ENCODE data around the gene PPIP5K2.
"Not testable (repeated sequence)": the region's sequence is repeated elsewhere in the genome, so short reads cannot be mapped to it uniquely, and the experiment has no call there.

The PPIP5K2 gene

DNA sequence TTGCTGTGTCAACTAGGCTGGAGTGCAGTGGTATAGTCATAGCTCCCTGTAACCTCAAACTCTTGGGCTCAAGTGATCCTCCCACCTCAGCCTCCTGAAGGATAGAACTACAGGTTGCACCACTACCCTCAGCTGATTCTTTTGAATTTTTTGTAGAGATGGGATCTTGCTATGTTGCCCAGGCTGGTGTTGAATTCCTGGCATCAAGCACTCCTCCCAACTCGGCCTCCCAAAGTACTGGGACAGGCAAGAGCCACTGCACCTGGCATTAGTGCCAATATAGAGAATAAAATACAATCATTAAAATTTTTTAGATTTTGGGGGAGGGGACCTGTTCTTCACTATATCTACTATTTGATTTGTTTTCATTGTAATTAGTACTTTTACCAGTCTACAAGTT lies 15.4 kb downstream of the PPIP5K2 start:
- DNase-seq (ENCODE audit: low spot score) = no peak
- Histone ChIP-seq H3K4ac (ENCODE audit: low read length) (no peak overlapping the region), H3K18ac (ENCODE audit: low read length) (no peak overlapping the region), H3K4me2 (ENCODE audit: insufficient read depth, low read length, poor library complexity, severe bottlenecking) (no peak overlapping the region), H4K8ac (ENCODE audit: low read depth, low read length) (no peak overlapping the region), H3K79me1 (ENCODE audit: low read depth, low read length) (no peaks in the 10 kb centered on the region), H2BK5ac (ENCODE audit: low read length) (no peak overlapping the region), H2AFZ (ENCODE audit: low read length) (no peak overlapping the region), H3K9me3 (replicated peaks in 1 of 2; ENCODE audit: control insufficient read depth in 2 of 2, insufficient read depth in 1 of 2, low read depth in 1 of 2, low read length in 2 of 2) (peaks cover 0 to 2% of the 10 kb centered on the region in 2 donors), H3K23ac (ENCODE audit: low read depth, low read length, poor library complexity) (no peak overlapping the region), H2BK15ac (ENCODE audit: low read length) (no peak overlapping the region), H2AK5ac (ENCODE audit: low read depth, low read length) (no peak overlapping the region), H2BK120ac (ENCODE audit: low read depth, low read length) (no peak overlapping the region), H3K27me3 (ENCODE audit: control insufficient read depth in 3 of 3, insufficient read depth in 3 of 3, low read depth in 1 of 3, low read length in 3 of 3) (no peaks in the 10 kb centered on the region), H2BK12ac (ENCODE audit: low read length) (no peak overlapping the region), H3K14ac (ENCODE audit: low read length) (no peak overlapping the region), H3K4me3 (ENCODE audit: low read length in 2 of 2) (no peak overlapping the region), H3K27ac (replicated peaks; ENCODE audit: low read length) (no peak overlapping the region), H4K91ac (ENCODE audit: low read depth, low read length, poor library complexity) (no peak overlapping the region), H3K9ac (ENCODE audit: low read depth, low read length, poor library complexity) (no peak overlapping the region), H3K36me3 (replicated peaks in 1 of 2; ENCODE audit: control insufficient read depth in 2 of 2, insufficient read depth in 2 of 2, low read length in 2 of 2) (peaks cover 0 to 69% of the 10 kb centered on the region in 2 donors), H3K4me1 (ENCODE audit: control insufficient read depth in 2 of 2, insufficient read depth in 1 of 2, low read depth in 1 of 2, low read length in 2 of 2) (no peaks in the 10 kb centered on the region)
- no CpG with 5 or more reads among the region's 1 CpG for WGBS, 2 donors (ENCODE audit: extremely low coverage in 2 of 2, insufficient read length in 2 of 2, insufficient replicate concordance in 1 of 2)

DNA sequence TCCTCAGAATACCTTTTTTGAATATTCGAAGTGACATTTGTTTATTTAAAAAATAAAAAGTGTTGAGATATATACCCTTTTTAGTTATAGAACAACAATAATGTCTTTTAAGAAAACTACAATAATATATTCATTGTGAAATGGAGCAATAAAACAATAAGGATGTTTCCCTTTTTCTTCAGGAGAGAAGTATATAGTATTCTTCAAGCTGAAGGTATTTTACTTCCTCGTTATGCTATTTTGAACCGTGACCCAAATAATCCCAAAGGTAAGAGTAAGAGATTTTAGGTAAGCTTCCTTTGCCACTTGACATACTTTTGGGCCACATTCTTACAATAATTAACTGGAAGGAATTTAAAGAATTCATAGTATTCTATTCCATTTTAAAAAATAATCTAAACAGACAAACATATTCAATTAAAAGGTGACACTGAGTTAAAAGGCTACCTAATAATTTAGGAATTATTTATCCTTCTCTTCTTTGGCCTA lies 18.1 kb downstream of the PPIP5K2 start:
- Histone ChIP-seq H3K4me3 (ENCODE audit: low read length in 2 of 2) (no peak overlapping the region), H4K8ac (ENCODE audit: low read depth, low read length) (no peak overlapping the region), H3K18ac (ENCODE audit: low read length) (no peak overlapping the region), H3K79me1 (ENCODE audit: low read depth, low read length) (no peaks in the 10 kb centered on the region), H2BK120ac (ENCODE audit: low read depth, low read length) (no peak overlapping the region), H3K9me3 (replicated peaks in 1 of 2; ENCODE audit: control insufficient read depth in 2 of 2, insufficient read depth in 1 of 2, low read depth in 1 of 2, low read length in 2 of 2) (peaks cover 0 to 8% of the 10 kb centered on the region in 2 donors), H3K4ac (ENCODE audit: low read length) (no peak overlapping the region), H3K14ac (ENCODE audit: low read length) (no peak overlapping the region), H3K4me1 (ENCODE audit: control insufficient read depth in 2 of 2, insufficient read depth in 1 of 2, low read depth in 1 of 2, low read length in 2 of 2) (no peaks in the 10 kb centered on the region), H2BK15ac (ENCODE audit: low read length) (no peak overlapping the region), H2BK12ac (ENCODE audit: low read length) (no peak overlapping the region), H3K4me2 (ENCODE audit: insufficient read depth, low read length, poor library complexity, severe bottlenecking) (no peak overlapping the region), H2AK5ac (ENCODE audit: low read depth, low read length) (no peak overlapping the region), H3K27me3 (ENCODE audit: control insufficient read depth in 3 of 3, insufficient read depth in 3 of 3, low read depth in 1 of 3, low read length in 3 of 3) (no peaks in the 10 kb centered on the region), H3K27ac (replicated peaks; ENCODE audit: low read length) (no peak overlapping the region), H2BK5ac (ENCODE audit: low read length) (no peak overlapping the region), H4K91ac (ENCODE audit: low read depth, low read length, poor library complexity) (no peak overlapping the region), H3K36me3 (replicated peaks in 1 of 2; ENCODE audit: control insufficient read depth in 2 of 2, insufficient read depth in 2 of 2, low read length in 2 of 2) (peaks cover 0 to 64% of the 10 kb centered on the region in 2 donors), H3K23ac (ENCODE audit: low read depth, low read length, poor library complexity) (no peak overlapping the region), H2AFZ (ENCODE audit: low read length) (no peak overlapping the region), H3K9ac (ENCODE audit: low read depth, low read length, poor library complexity) (no peak overlapping the region)
- no CpG with 5 or more reads among the region's 3 CpGs for WGBS, 2 donors (ENCODE audit: extremely low coverage in 2 of 2, insufficient read length in 2 of 2, insufficient replicate concordance in 1 of 2)
- DNase-seq (ENCODE audit: low spot score) = no peak

DNA sequence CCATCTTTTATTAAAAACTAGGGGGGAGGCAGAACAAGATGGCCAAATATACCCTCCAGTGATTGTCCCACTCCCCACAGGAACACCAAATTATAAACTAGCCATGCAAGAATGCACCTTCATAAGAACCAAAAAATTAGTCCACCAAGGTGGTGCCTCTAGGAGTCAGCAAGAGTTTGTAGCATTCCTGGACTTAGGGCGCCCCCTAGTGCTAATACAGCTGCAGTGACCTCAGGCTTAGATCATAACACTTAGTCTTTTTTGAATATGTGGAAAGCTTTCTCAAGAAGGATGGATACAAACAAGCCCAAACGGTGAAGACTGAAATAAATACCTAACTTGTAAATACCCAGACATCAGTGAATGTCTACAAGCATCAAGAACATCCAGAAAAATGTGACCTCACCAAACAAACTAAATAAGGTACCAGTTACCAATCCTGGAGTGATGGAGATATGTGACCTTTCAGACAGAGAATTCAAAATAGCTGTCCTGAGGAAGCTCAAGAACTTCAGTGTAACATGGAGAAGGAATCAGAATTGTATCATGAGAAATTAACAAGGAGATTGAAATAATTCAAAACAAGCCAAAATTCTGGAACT lies 19.3 kb downstream of the PPIP5K2 start:
- DNase-seq (ENCODE audit: low spot score) = peak; percentile 75
- Histone ChIP-seq H3K18ac (ENCODE audit: low read length) (no peak overlapping the region), H2AK5ac (ENCODE audit: low read depth, low read length) (no peak overlapping the region), H2BK120ac (ENCODE audit: low read depth, low read length) (no peak overlapping the region), H3K14ac (ENCODE audit: low read length) (no peak overlapping the region), H3K4me1 (ENCODE audit: control insufficient read depth in 2 of 2, insufficient read depth in 1 of 2, low read depth in 1 of 2, low read length in 2 of 2) (no peaks in the 10 kb centered on the region), H3K4ac (ENCODE audit: low read length) (no peak overlapping the region), H2AFZ (ENCODE audit: low read length) (no peak overlapping the region), H2BK5ac (ENCODE audit: low read length) (no peak overlapping the region), H4K91ac (ENCODE audit: low read depth, low read length, poor library complexity) (no peak overlapping the region), H3K9me3 (replicated peaks in 1 of 2; ENCODE audit: control insufficient read depth in 2 of 2, insufficient read depth in 1 of 2, low read depth in 1 of 2, low read length in 2 of 2) (peaks cover 0 to 8% of the 10 kb centered on the region in 2 donors), H2BK12ac (ENCODE audit: low read length) (no peak overlapping the region), H3K23ac (ENCODE audit: low read depth, low read length, poor library complexity) (no peak overlapping the region), H3K36me3 (replicated peaks in 1 of 2; ENCODE audit: control insufficient read depth in 2 of 2, insufficient read depth in 2 of 2, low read length in 2 of 2) (peaks cover 0 to 61% of the 10 kb centered on the region in 2 donors), H3K4me2 (ENCODE audit: insufficient read depth, low read length, poor library complexity, severe bottlenecking) (no peak overlapping the region), H3K9ac (ENCODE audit: low read depth, low read length, poor library complexity) (no peak overlapping the region), H4K8ac (ENCODE audit: low read depth, low read length) (no peak overlapping the region), H3K27me3 (ENCODE audit: control insufficient read depth in 3 of 3, insufficient read depth in 3 of 3, low read depth in 1 of 3, low read length in 3 of 3) (no peaks in the 10 kb centered on the region), H3K27ac (replicated peaks; ENCODE audit: low read length) (no peak overlapping the region), H2BK15ac (ENCODE audit: low read length) (no peak overlapping the region), H3K4me3 (ENCODE audit: low read length in 2 of 2) (no peak overlapping the region), H3K79me1 (ENCODE audit: low read depth, low read length) (no peaks in the 10 kb centered on the region)
- no CpG with 5 or more reads among the region's 2 CpGs for WGBS, 2 donors (ENCODE audit: extremely low coverage in 2 of 2, insufficient read length in 2 of 2, insufficient replicate concordance in 1 of 2)

DNA sequence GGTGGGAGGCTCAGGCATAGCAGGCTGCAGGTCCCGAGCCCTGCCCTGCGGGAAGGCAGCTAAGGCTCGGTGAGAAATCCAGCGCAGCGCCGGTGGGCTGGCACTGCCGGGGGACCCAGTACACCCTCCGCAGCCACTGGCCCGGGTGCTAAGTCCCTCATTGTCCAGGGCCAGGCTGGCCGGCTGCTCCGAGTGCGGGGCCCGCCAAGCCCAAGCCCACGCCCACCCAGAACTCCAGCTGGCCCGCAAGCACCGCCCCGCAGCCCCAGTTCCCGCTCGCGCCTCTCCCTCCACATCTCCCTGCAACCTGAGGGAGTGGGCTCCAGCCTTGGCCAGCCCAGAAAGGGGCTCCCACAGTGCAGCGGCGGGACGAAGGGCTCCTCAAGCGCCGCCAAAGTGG lies 22.0 kb downstream of the PPIP5K2 start:
- not testable (repeated sequence) for H3K9me3 ChIP-seq (replicated peaks in 1 of 2; ENCODE audit: control insufficient read depth in 2 of 2, insufficient read depth in 1 of 2, low read depth in 1 of 2, low read length in 2 of 2); H3K27ac ChIP-seq (replicated peaks; ENCODE audit: low read length); H3K9ac ChIP-seq (ENCODE audit: low read depth, low read length, poor library complexity); H2BK120ac ChIP-seq (ENCODE audit: low read depth, low read length); H3K4me1 ChIP-seq (ENCODE audit: control insufficient read depth in 2 of 2, insufficient read depth in 1 of 2, low read depth in 1 of 2, low read length in 2 of 2); DNase-seq (ENCODE audit: low spot score); H3K4me3 ChIP-seq (ENCODE audit: low read length in 2 of 2); H3K27me3 ChIP-seq (ENCODE audit: control insufficient read depth in 3 of 3, insufficient read depth in 3 of 3, low read depth in 1 of 3, low read length in 3 of 3); H2BK12ac ChIP-seq (ENCODE audit: low read length); H2BK15ac ChIP-seq (ENCODE audit: low read length); H2AFZ ChIP-seq (ENCODE audit: low read length); H3K4ac ChIP-seq (ENCODE audit: low read length); H4K91ac ChIP-seq (ENCODE audit: low read depth, low read length, poor library complexity); H4K8ac ChIP-seq (ENCODE audit: low read depth, low read length); H2BK5ac ChIP-seq (ENCODE audit: low read length); H3K79me1 ChIP-seq (ENCODE audit: low read depth, low read length); H3K14ac ChIP-seq (ENCODE audit: low read length); H2AK5ac ChIP-seq (ENCODE audit: low read depth, low read length); H3K23ac ChIP-seq (ENCODE audit: low read depth, low read length, poor library complexity); H3K4me2 ChIP-seq (ENCODE audit: insufficient read depth, low read length, poor library complexity, severe bottlenecking); H3K18ac ChIP-seq (ENCODE audit: low read length)
- H3K36me3 ChIP-seq (replicated peaks in 1 of 2; ENCODE audit: control insufficient read depth in 2 of 2, insufficient read depth in 2 of 2, low read length in 2 of 2) = peaks cover 0 to 48% of the 10 kb centered on the region in 2 donors
- WGBS, 2 donors (ENCODE audit: extremely low coverage in 2 of 2, insufficient read length in 2 of 2, insufficient replicate concordance in 1 of 2) = no CpG with 5 or more reads among the region's 25 CpGs

All from neuronal stem cell (in vitro differentiated cells).